Neural progenitor cell (in vitro differentiated cells): Measurements from ENCODE around the gene DNER. TPM values are rescaled to one million over a fixed set of nuclear protein-coding genes. Genes with fewer than 3 reads are reported as not detected.

Experiments used
- DNase-seq: peaks from one replicate; pipeline ENCODE4 v3.0.0-alpha.2; 2016; ENCODE audit warnings: low spot score
- H2AFZ ChIP-seq: fragments of 200-600 bp; sonication (generic); replicated peaks from 2 replicates; pipeline ENCODE4 v1.6.1; 2016; ENCODE audit warnings: antibody characterized with exemption
- H3F3A ChIP-seq: fragments of 200-600 bp; sonication (generic); 2 replicates; pipeline ENCODE4 v1.6.1; 2016; ENCODE audit warnings: antibody characterized with exemption, low read depth
- H3K27ac ChIP-seq: fragments of 200-600 bp; sonication (generic); 2 replicates; pipeline ENCODE4 v1.5.1; 2016; ENCODE audit warnings: mild to moderate bottlenecking
- H3K27me3 ChIP-seq: fragments of 200-600 bp; sonication (generic); 2 replicates; pipeline ENCODE4 v1.6.1; 2016; ENCODE audit warnings: mild to moderate bottlenecking, moderate library complexity
- H3K36me3 ChIP-seq: fragments of 200-600 bp; sonication (generic); 2 replicates; pipeline ENCODE4 v1.5.1; 2016
- H3K4me1 ChIP-seq: fragments of 200-600 bp; sonication (generic); 2 replicates; pipeline ENCODE4 v1.6.1; 2016; ENCODE audit warnings: mixed run types
- H3K4me2 ChIP-seq: fragments of 200-600 bp; sonication (generic); 2 replicates; pipeline ENCODE4 v1.6.1; 2016
- H3K4me3 ChIP-seq: fragments of 200-600 bp; sonication (generic); 2 replicates; pipeline ENCODE4 v1.5.1; 2016
- H3K79me2 ChIP-seq: fragments of 200-600 bp; sonication (generic); 2 replicates; pipeline ENCODE4 v1.6.1; 2016; ENCODE audit warnings: low read depth
- H3K9ac ChIP-seq: fragments of 200-600 bp; sonication (generic); 2 replicates; pipeline ENCODE4 v1.6.1; 2016
- H3K9me3 ChIP-seq: fragments of 200-600 bp; sonication (generic); 2 replicates; pipeline ENCODE4 v1.5.1; 2016; ENCODE audit warnings: low read depth
- H4K20me1 ChIP-seq: fragments of 200-600 bp; sonication (generic); 2 replicates; pipeline ENCODE4 v1.6.1; 2016; ENCODE audit warnings: low read depth
- H3K27ac Mint-ChIP-seq: 3 replicates; pipeline ENCODE4 v1.8.0; 2021; ENCODE audit warnings: mixed read lengths
- H3K27me3 Mint-ChIP-seq: 2 replicates; pipeline ENCODE4 v1.8.0; 2022; ENCODE audit warnings: low read depth, mild to moderate bottlenecking, inconsistent platforms, moderate library complexity, mixed read lengths; ENCODE audit not compliant: insufficient read depth
- H3K36me3 Mint-ChIP-seq: 3 replicates; pipeline ENCODE4 v1.8.0; 2021; ENCODE audit warnings: mixed read lengths
- H3K4me1 Mint-ChIP-seq: 3 replicates; pipeline ENCODE4 v1.8.0; 2021; ENCODE audit warnings: mixed read lengths
- H3K4me3 Mint-ChIP-seq: 3 replicates; pipeline ENCODE4 v1.8.0; 2021; ENCODE audit warnings: mild to moderate bottlenecking, moderate library complexity, mixed read lengths
- H3K9me3 Mint-ChIP-seq: 3 replicates; pipeline ENCODE4 v1.8.0; 2020; ENCODE audit warnings: mixed read lengths
- EZH2 ChIP-seq: fragments of 200-600 bp; sonication (generic); IDR thresholded peaks from 2 replicates; pipeline ENCODE4 v1.6.1; 2017; ENCODE audit warnings: antibody characterized with exemption, mild to moderate bottlenecking, moderate library complexity
- EZH2phosphoT487 ChIP-seq: fragments of 200-600 bp; sonication (generic); IDR thresholded peaks from 2 replicates; pipeline ENCODE4 v1.6.1; 2017; ENCODE audit warnings: antibody characterized with exemption
- total RNA-seq: library from RNA; depleted of rRNA; stranded (reverse); fragments of >200 nt; gene quantifications from 2 replicates; pipeline ENCODE4 v1.2.3, GENCODE V29; 2015; ENCODE audit warnings: low replicate concordance
- TF ChIP-seq, protein P1 (sequence below): fragments of 200-600 bp; sonication (generic); IDR thresholded peaks from 2 replicates; pipeline ENCODE4 v1.5.1; 2017; ENCODE audit warnings: antibody characterized with exemption, mild to moderate bottlenecking

Gene DNER
- total RNA-seq, 1 donor from 2014 or later: 0.97 TPM

DNA sequence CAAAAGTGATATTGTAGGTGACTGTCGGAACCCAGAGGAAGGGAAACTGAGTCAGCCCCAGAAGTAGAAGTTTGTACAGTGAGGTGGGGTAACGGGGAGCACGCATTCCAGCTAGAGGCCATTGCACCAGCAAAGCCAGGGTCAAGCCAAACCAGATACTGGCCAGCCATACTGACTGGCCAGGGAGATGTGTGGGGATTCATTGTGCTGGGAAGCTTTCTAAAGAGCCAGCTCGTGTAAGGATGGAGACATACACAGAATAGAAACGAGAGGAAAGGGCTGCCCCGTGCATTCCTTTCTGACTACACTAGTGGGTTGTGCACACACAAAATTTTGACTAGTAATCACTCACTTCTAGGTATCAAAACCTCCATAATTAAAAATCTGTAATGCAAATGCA is 268.0 kb downstream of the DNER start:
- H3K27me3 ChIP-seq: no peaks in the 10 kb centered on the region
- Mint-ChIP-seq H3K36me3 (no peaks in the 10 kb centered on the region), H3K27me3 (peaks cover 8% of the 10 kb centered on the region), H3K27ac (no peak overlapping the region), H3K4me3 (no peak overlapping the region), H3K4me1 (peaks cover 3% of the 10 kb centered on the region), H3K9me3 (no peaks in the 10 kb centered on the region)
- H4K20me1 ChIP-seq: no peaks in the 10 kb centered on the region
- no peaks in the 10 kb centered on the region for H3K36me3 ChIP-seq
- H3K79me2 ChIP-seq: no peaks in the 10 kb centered on the region
- H2AFZ ChIP-seq: no peak overlapping the region
- no peak overlapping the region for H3K4me3 ChIP-seq
- no peak for DNase-seq
- H3K27ac ChIP-seq: no peak overlapping the region
- H3F3A ChIP-seq: no peaks in the 10 kb centered on the region
- no peaks in the 10 kb centered on the region for H3K4me1 ChIP-seq
- no peak overlapping the region for H3K9ac ChIP-seq
- TF ChIP-seq, protein P1, sequence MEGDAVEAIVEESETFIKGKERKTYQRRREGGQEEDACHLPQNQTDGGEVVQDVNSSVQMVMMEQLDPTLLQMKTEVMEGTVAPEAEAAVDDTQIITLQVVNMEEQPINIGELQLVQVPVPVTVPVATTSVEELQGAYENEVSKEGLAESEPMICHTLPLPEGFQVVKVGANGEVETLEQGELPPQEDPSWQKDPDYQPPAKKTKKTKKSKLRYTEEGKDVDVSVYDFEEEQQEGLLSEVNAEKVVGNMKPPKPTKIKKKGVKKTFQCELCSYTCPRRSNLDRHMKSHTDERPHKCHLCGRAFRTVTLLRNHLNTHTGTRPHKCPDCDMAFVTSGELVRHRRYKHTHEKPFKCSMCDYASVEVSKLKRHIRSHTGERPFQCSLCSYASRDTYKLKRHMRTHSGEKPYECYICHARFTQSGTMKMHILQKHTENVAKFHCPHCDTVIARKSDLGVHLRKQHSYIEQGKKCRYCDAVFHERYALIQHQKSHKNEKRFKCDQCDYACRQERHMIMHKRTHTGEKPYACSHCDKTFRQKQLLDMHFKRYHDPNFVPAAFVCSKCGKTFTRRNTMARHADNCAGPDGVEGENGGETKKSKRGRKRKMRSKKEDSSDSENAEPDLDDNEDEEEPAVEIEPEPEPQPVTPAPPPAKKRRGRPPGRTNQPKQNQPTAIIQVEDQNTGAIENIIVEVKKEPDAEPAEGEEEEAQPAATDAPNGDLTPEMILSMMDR: no peak
- TF ChIP-seq EZH2phosphoT487: no peak
- no peak for TF ChIP-seq EZH2
- H3K4me2 ChIP-seq: no peak overlapping the region
- no peaks in the 10 kb centered on the region for H3K9me3 ChIP-seq

GRCh38 chr2:229445501-229446211 is 268.7 kb downstream of the DNER start:
- Mint-ChIP-seq H3K9me3 (no peaks in the 10 kb centered on the region), H3K4me3 (no peak overlapping the region), H3K36me3 (no peaks in the 10 kb centered on the region), H3K27me3 (peaks cover 8% of the 10 kb centered on the region), H3K27ac (no peak overlapping the region), H3K4me1 (peaks cover 3% of the 10 kb centered on the region)
- Histone ChIP-seq H3K4me3 (no peak overlapping the region), H3K4me1 (no peaks in the 10 kb centered on the region), H3K9ac (no peak overlapping the region), H3K36me3 (no peaks in the 10 kb centered on the region), H3K27me3 (no peaks in the 10 kb centered on the region), H3K9me3 (no peaks in the 10 kb centered on the region), H2AFZ (peak overlapping the region; percentile 28), H4K20me1 (no peaks in the 10 kb centered on the region), H3K79me2 (no peaks in the 10 kb centered on the region), H3K27ac (no peak overlapping the region), H3K4me2 (no peak overlapping the region), H3F3A (no peaks in the 10 kb centered on the region)
- TF ChIP-seq, protein P1: no peak
- TF ChIP-seq EZH2phosphoT487 (no peak), EZH2 (no peak)
- no peak for DNase-seq

GRCh38 chr2:229445019-229445418 is 269.3 kb downstream of the DNER start:
- H3K4me3 Mint-ChIP-seq: no peak overlapping the region

More at GRCh38 chr2:229445019-229445418, 269.3 kb downstream of the DNER start:
- Mint-ChIP-seq H3K4me1 (peaks cover 3% of the 10 kb centered on the region), H3K27me3 (peaks cover 4% of the 10 kb centered on the region), H3K27ac (no peak overlapping the region), H3K9me3 (no peaks in the 10 kb centered on the region), H3K36me3 (no peaks in the 10 kb centered on the region)
- no peak overlapping the region for H3K9ac ChIP-seq
- H2AFZ ChIP-seq: peak overlapping the region; percentile 28
- no peaks in the 10 kb centered on the region for H3K36me3 ChIP-seq
- no peak overlapping the region for H3K4me2 ChIP-seq
- H3K79me2 ChIP-seq: no peaks in the 10 kb centered on the region
- TF ChIP-seq EZH2 (no peak), EZH2phosphoT487 (no peak)
- TF ChIP-seq, protein P1: no peak
- no peak overlapping the region for H3K27ac ChIP-seq
- H3K9me3 ChIP-seq: no peaks in the 10 kb centered on the region
- no peaks in the 10 kb centered on the region for H4K20me1 ChIP-seq
- H3F3A ChIP-seq: no peaks in the 10 kb centered on the region
- no peak overlapping the region for H3K4me3 ChIP-seq
- no peak for DNase-seq
- no peaks in the 10 kb centered on the region for H3K27me3 ChIP-seq
- no peaks in the 10 kb centered on the region for H3K4me1 ChIP-seq
